ENCODE results near the gene HLA-DPA1.

HLA-DPA1 gene

GRCh38 chr6:33088931-33089620 is 15.6 kb upstream of the HLA-DPA1 start:
- DNase-seq (ENCODE audit: low read depth in 2 of 2) = no peak

- no peak for DNase-seq (ENCODE audit: low read depth in 2 of 2)
These were observed 14.9 kb upstream of the HLA-DPA1 start for GRCh38 chr6:33088258-33088930.

- DNase-seq (ENCODE audit: low read depth in 2 of 2) = no peak
These were observed 12.2 kb upstream of the HLA-DPA1 start for GRCh38 chr6:33085627-33086026.

- DNase-seq (ENCODE audit: low read depth in 2 of 2) = no peak
These were observed 9.3 kb upstream of the HLA-DPA1 start for GRCh38 chr6:33082702-33083101.

GRCh38 chr6:33081098-33081824 is 7.8 kb upstream of the HLA-DPA1 start:
- no peak for DNase-seq (ENCODE audit: low read depth in 2 of 2)

GRCh38 chr6:33080127-33081089 is 7.0 kb upstream of the HLA-DPA1 start:
- DNase-seq (ENCODE audit: low read depth in 2 of 2) = no peak

GRCh38 chr6:33079580-33079979 is 6.1 kb upstream of the HLA-DPA1 start:
- no peak for DNase-seq (ENCODE audit: low read depth in 2 of 2)

- DNase-seq (ENCODE audit: low read depth in 2 of 2) = no peak
These were observed 5.6 kb upstream of the HLA-DPA1 start for GRCh38 chr6:33078919-33079521.

- no peak for DNase-seq (ENCODE audit: low read depth in 2 of 2)
These were observed 5.0 kb upstream of the HLA-DPA1 start for GRCh38 chr6:33078442-33078841.

GRCh38 chr6:33077908-33078307 is 4.5 kb upstream of the HLA-DPA1 start:
- DNase-seq (ENCODE audit: low read depth in 2 of 2) = no peak

GRCh38 chr6:33076406-33076934 is 3.0 kb upstream of the HLA-DPA1 start:
- no peak for DNase-seq (ENCODE audit: low read depth in 2 of 2)

- DNase-seq (ENCODE audit: low read depth in 2 of 2) = no peak
These were observed 2.3 kb upstream of the HLA-DPA1 start, which contains the start of gene HLA-DPB1 for GRCh38 chr6:33075568-33076405. Gene HLA-DPB1 (plus strand): TSS chr6:33075990. CDS start chr6:33076042, 52 bp downstream.

GRCh38 chr6:33075208-33075567 is 1.7 kb upstream of the HLA-DPA1 start:
- no peak for DNase-seq (ENCODE audit: low read depth in 2 of 2)

- DNase-seq (ENCODE audit: low read depth in 2 of 2) = no peak
These were observed 845 bp downstream of the HLA-DPA1 start for GRCh38 chr6:33072508-33073100.

GRCh38 chr6:33071569-33071968 is 1.9 kb downstream of the HLA-DPA1 start:
- DNase-seq (ENCODE audit: low read depth in 2 of 2) = no peak

GRCh38 chr6:33070909-33071308 is 2.5 kb downstream of the HLA-DPA1 start:
- DNase-seq (ENCODE audit: low read depth in 2 of 2) = no peak

GRCh38 chr6:33069021-33069738 is 4.3 kb downstream of the HLA-DPA1 start:
- DNase-seq (ENCODE audit: low read depth in 2 of 2) = no peak

GRCh38 chr6:33066917-33067521 is 6.4 kb downstream of the HLA-DPA1 start:
- no peak for DNase-seq (ENCODE audit: low read depth in 2 of 2)

- no peak for DNase-seq (ENCODE audit: low read depth in 2 of 2)
These were observed 8.1 kb downstream of the HLA-DPA1 start for GRCh38 chr6:33065312-33065711.

All from stimulated activated CD4-positive, alpha-beta T cell treated with anti-CD3 and anti-CD28 coated beads, Interleukin-15, amount 100 ng/mL, for 48 hours (primary cell).